GM10847 (cell line): Measurements from ENCODE around the gene SMAP1.

ENCODE experiments used
- POLR2A ChIP-seq: IDR thresholded peaks from 2 replicates; pipeline ENCODE4 v1.6.1; 2011; ENCODE audit not compliant: insufficient read length; ENCODE audit errors: extremely low read depth

Gene SMAP1

GRCh38 chr6:70708448-70708847 lies 40.8 kb downstream of the SMAP1 start:
- TF ChIP-seq POLR2A: no peak

DNA sequence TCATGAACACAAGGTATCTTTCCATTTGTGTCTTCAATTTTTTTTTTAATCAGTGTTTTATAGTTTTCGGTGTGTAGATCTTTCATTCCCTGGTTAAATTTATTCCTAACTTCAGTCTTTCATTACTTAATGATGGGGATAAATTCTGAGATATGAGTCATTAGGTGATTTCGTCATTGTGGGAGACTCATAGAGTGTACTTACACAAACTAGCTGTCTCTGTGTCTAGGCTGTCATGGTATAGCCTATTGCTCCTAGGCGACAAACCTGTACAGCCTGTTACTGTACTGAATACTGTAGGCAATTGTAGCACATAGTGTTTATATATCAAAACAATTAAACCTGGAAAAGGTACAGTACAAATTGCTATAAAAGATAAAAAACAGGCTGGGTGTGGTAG lies 42.1 kb downstream of the SMAP1 start:
- TF ChIP-seq POLR2A: no peak

- no peak for TF ChIP-seq POLR2A
Measured at GRCh38 chr6:70714716-70715257, 47.1 kb downstream of the SMAP1 start.

- no peak for TF ChIP-seq POLR2A
Measured at GRCh38 chr6:70717038-70717801, 49.5 kb downstream of the SMAP1 start.

DNA sequence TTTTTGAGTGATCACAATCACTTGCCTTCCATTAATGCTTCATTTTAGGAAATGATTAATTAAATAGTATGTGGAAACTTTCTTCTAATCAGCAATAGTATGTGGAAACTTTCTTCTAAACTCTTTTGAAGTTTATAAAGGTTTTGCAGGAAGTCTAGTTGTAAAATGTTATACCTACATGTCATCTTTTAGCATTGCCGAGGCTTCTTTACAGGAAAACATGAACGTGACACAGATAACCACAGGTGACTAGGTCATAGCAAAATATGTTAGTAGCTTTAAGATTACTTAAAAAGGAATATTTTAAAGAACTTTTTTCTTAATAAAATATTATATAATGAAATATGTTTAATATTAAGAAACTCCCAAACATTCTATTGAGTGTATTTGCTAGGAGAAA lies 56.8 kb downstream of the SMAP1 start:
- no peak for TF ChIP-seq POLR2A

- no peak for TF ChIP-seq POLR2A
Measured at GRCh38 chr6:70725817-70726415, 58.2 kb downstream of the SMAP1 start.

- TF ChIP-seq POLR2A: no peak
Measured at GRCh38 chr6:70734381-70734780, 66.7 kb downstream of the SMAP1 start.

GRCh38 chr6:70734979-70735378 lies 67.3 kb downstream of the SMAP1 start:
- TF ChIP-seq POLR2A: no peak

- no peak for TF ChIP-seq POLR2A
Measured at GRCh38 chr6:70735513-70735912, 67.8 kb downstream of the SMAP1 start.

GRCh38 chr6:70738028-70738427 lies 70.3 kb downstream of the SMAP1 start:
- TF ChIP-seq POLR2A: no peak

GRCh38 chr6:70739534-70739933 lies 71.9 kb downstream of the SMAP1 start:
- TF ChIP-seq POLR2A: no peak

DNA sequence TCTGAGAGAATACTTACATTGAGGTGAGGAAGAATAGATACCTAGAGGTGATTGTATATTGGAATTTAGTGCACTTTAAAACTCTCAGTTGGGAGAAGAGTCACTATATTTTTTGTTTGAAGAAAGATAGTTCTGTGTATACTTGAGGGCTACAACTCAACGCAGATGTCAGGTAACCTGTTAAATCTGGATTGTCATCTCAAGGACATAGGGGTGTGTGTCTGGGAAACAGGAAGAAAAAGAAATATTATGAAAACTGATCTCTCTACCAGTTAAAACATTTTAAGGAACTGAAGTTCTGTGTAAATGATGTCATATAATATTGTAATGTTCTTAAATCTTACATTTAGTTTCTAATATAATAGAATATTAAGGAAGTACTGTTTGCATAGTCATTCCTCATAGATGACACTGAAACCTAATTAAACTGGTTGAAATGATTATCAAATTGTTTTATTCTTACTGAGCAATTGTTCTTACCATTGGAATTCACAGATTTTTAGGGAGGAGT lies 86.2 kb downstream of the SMAP1 start:
- no peak for TF ChIP-seq POLR2A

- TF ChIP-seq POLR2A: no peak
Measured at GRCh38 chr6:70758883-70759282, 91.2 kb downstream of the SMAP1 start.

- no peak for TF ChIP-seq POLR2A
Measured at GRCh38 chr6:70763754-70764510, 96.2 kb downstream of the SMAP1 start.

GRCh38 chr6:70764706-70765105 lies 97.0 kb downstream of the SMAP1 start:
- TF ChIP-seq POLR2A: no peak

DNA sequence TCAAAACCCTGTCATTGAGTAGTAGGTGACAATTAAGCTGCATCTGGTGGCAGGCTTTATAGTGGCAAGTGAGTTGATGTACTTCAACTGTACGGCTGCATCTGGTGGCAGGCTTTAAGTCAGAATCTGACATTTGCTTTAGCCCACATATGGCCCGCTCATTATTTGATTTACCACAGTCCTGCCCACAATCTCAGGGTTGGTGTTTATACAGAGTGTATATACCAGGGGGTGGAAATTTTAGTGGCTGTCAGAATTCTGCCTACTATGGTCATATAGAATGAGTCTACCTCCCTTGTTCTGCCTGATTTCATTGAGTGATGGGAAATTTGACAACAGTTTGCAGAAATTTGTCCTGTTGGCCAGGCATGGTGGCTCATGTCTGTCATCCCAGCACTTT lies 112.3 kb downstream of the SMAP1 start:
- TF ChIP-seq POLR2A: no peak
